Measurements from ENCODE around the gene CABYR. TPM values are rescaled to one million over a fixed set of nuclear protein-coding genes. Genes with fewer than 3 reads are reported as not detected.

Gene CABYR
- polyA plus RNA-seq, 1 donor (not counting 4 experiments of a cell fraction or from before 2014, with no cell fraction given), result 7.7 TPM

GRCh38 chr18:24127735-24128134 is 11.1 kb upstream of the CABYR start:
- no peak overlapping the region for H3K4me3 ChIP-seq (ENCODE audit: control insufficient read depth in 2 of 3, extremely low read depth in 1 of 3, insufficient read depth in 2 of 3, low read depth in 1 of 3, low read length in 3 of 3)
- FAIRE-seq, result no peak
- DNase-seq (ENCODE audit: low read depth, low spot score), result no peak
- no peak overlapping the region for H3K27ac ChIP-seq (ENCODE audit: control insufficient read depth, insufficient read depth, low read length)
- no peak overlapping the region for H3K9ac ChIP-seq (ENCODE audit: control insufficient read depth, extremely low read depth, insufficient read depth, low read length)
- no peaks in the 10 kb centered on the region for H3K27me3 ChIP-seq (ENCODE audit: control insufficient read depth, extremely low read depth, insufficient read depth, low read length)
- H3K36me3 ChIP-seq (ENCODE audit: control insufficient read depth in 2 of 2, extremely low read depth in 1 of 2, insufficient read depth in 2 of 2, low read length in 2 of 2), result peaks cover 15 to 17% of the 10 kb centered on the region in 2 experiments
- dilution Hi-C loops (cut with MboI; ENCODE audit: extremely low pct_ligation_motif_present, low sequenced_read_pairs), result no loop called here
- no peak overlapping the region for H3K4me2 ChIP-seq (ENCODE audit: control insufficient read depth, extremely low read depth, insufficient read depth, low read depth, low read length)
- H3K9me3 ChIP-seq (ENCODE audit: control insufficient read depth, low read depth, low read length), result no peaks in the 10 kb centered on the region
- TF ChIP-seq EZH2 (IDR thresholded peaks at IDR 0.05; ENCODE audit: low read length), result no peak
- TF ChIP-seq, protein P1, sequence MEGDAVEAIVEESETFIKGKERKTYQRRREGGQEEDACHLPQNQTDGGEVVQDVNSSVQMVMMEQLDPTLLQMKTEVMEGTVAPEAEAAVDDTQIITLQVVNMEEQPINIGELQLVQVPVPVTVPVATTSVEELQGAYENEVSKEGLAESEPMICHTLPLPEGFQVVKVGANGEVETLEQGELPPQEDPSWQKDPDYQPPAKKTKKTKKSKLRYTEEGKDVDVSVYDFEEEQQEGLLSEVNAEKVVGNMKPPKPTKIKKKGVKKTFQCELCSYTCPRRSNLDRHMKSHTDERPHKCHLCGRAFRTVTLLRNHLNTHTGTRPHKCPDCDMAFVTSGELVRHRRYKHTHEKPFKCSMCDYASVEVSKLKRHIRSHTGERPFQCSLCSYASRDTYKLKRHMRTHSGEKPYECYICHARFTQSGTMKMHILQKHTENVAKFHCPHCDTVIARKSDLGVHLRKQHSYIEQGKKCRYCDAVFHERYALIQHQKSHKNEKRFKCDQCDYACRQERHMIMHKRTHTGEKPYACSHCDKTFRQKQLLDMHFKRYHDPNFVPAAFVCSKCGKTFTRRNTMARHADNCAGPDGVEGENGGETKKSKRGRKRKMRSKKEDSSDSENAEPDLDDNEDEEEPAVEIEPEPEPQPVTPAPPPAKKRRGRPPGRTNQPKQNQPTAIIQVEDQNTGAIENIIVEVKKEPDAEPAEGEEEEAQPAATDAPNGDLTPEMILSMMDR (optimal IDR thresholded peaks at IDR 0.05 in 1 of 3, IDR thresholded peaks at IDR 0.05 in 1 of 3, conservative IDR thresholded peaks at IDR 0.05 in 1 of 3; ENCODE audit: extremely low read depth in 1 of 3, insufficient read depth in 2 of 3, low read length in 3 of 3), result no peak
- no peaks in the 10 kb centered on the region for H3K9me1 ChIP-seq (ENCODE audit: control insufficient read depth, extremely low read depth, insufficient read depth, low read length)
- no peak overlapping the region for H2AFZ ChIP-seq (ENCODE audit: control insufficient read depth, low read length)
- H3K4me1 ChIP-seq (ENCODE audit: control insufficient read depth, extremely low read depth, insufficient read depth, low read length), result no peaks in the 10 kb centered on the region
- no peaks in the 10 kb centered on the region for H3K79me2 ChIP-seq (ENCODE audit: control insufficient read depth, insufficient read depth, low read length)
- H4K20me1 ChIP-seq (ENCODE audit: control insufficient read depth, extremely low read depth, insufficient read depth, low read length), result no peaks in the 10 kb centered on the region

GRCh38 chr18:24128700-24129099 is 10.2 kb upstream of the CABYR start:
- H3K4me2 ChIP-seq (ENCODE audit: control insufficient read depth, extremely low read depth, insufficient read depth, low read depth, low read length), result no peak overlapping the region
- H3K9me1 ChIP-seq (ENCODE audit: control insufficient read depth, extremely low read depth, insufficient read depth, low read length), result no peaks in the 10 kb centered on the region
- no peaks in the 10 kb centered on the region for H3K4me1 ChIP-seq (ENCODE audit: control insufficient read depth, extremely low read depth, insufficient read depth, low read length)
- no peak overlapping the region for H3K4me3 ChIP-seq (ENCODE audit: control insufficient read depth in 2 of 3, extremely low read depth in 1 of 3, insufficient read depth in 2 of 3, low read depth in 1 of 3, low read length in 3 of 3)
- TF ChIP-seq, protein P1 (optimal IDR thresholded peaks at IDR 0.05 in 1 of 3, IDR thresholded peaks at IDR 0.05 in 1 of 3, conservative IDR thresholded peaks at IDR 0.05 in 1 of 3; ENCODE audit: extremely low read depth in 1 of 3, insufficient read depth in 2 of 3, low read length in 3 of 3), result no peak
- TF ChIP-seq EZH2 (IDR thresholded peaks at IDR 0.05; ENCODE audit: low read length), result no peak
- no peaks in the 10 kb centered on the region for H3K9me3 ChIP-seq (ENCODE audit: control insufficient read depth, low read depth, low read length)
- DNase-seq (ENCODE audit: low read depth, low spot score), result no peak
- dilution Hi-C loops (cut with MboI; ENCODE audit: extremely low pct_ligation_motif_present, low sequenced_read_pairs), result no loop called here
- peaks cover 13 to 15% of the 10 kb centered on the region in 2 experiments for H3K36me3 ChIP-seq (ENCODE audit: control insufficient read depth in 2 of 2, extremely low read depth in 1 of 2, insufficient read depth in 2 of 2, low read length in 2 of 2)
- H3K79me2 ChIP-seq (ENCODE audit: control insufficient read depth, insufficient read depth, low read length), result no peaks in the 10 kb centered on the region
- no peak overlapping the region for H3K27ac ChIP-seq (ENCODE audit: control insufficient read depth, insufficient read depth, low read length)
- no peak overlapping the region for H2AFZ ChIP-seq (ENCODE audit: control insufficient read depth, low read length)
- no peaks in the 10 kb centered on the region for H3K27me3 ChIP-seq (ENCODE audit: control insufficient read depth, extremely low read depth, insufficient read depth, low read length)
- H3K9ac ChIP-seq (ENCODE audit: control insufficient read depth, extremely low read depth, insufficient read depth, low read length), result no peak overlapping the region
- FAIRE-seq, result peak; percentile 76
- H4K20me1 ChIP-seq (ENCODE audit: control insufficient read depth, extremely low read depth, insufficient read depth, low read length), result no peaks in the 10 kb centered on the region

Measured in keratinocyte (primary cell).